GM18873 (cell line): ENCODE results near the gene EMID1.

Experiments used
- ATAC-seq: cut with Tn5 transposase; IDR thresholded peaks from one replicate; pipeline ENCODE4 v1.9.1; 2021; ENCODE audit warnings: mild to moderate bottlenecking, moderate library complexity, moderate number of reproducible peaks; ENCODE audit not compliant: unreplicated experiment, low FRiP score

Gene EMID1

GRCh38 chr22:29308148-29308790 lies 102.6 kb downstream of the EMID1 start:
- ATAC-seq = no peak

GRCh38 chr22:29308791-29309262 lies 103.1 kb downstream of the EMID1 start:
- ATAC-seq = no peak
